ENCODE results near the gene KRTDAP. TPM values are rescaled to one million over a fixed set of nuclear protein-coding genes. Genes with fewer than 3 reads are reported as not detected.

The KRTDAP gene
- polyA plus RNA-seq, 1 donor (not counting 4 experiments of a cell fraction or from before 2014, with no cell fraction given) = 85.4 TPM

GRCh38 chr19:35516310-35516709, 26.0 kb upstream of the KRTDAP start:
- TF ChIP-seq CTCF (optimal IDR thresholded peaks at IDR 0.05 in 1 of 3, IDR thresholded peaks at IDR 0.05 in 1 of 3, conservative IDR thresholded peaks at IDR 0.05 in 1 of 3; ENCODE audit: extremely low read depth in 1 of 3, insufficient read depth in 2 of 3, low read length in 3 of 3) = no peak
- no peak for TF ChIP-seq EZH2 (IDR thresholded peaks at IDR 0.05; ENCODE audit: low read length)
- Histone ChIP-seq H3K36me3 (ENCODE audit: control insufficient read depth in 2 of 2, extremely low read depth in 1 of 2, insufficient read depth in 2 of 2, low read length in 2 of 2) (no peaks in the 10 kb centered on the region), H3K27ac (ENCODE audit: control insufficient read depth, insufficient read depth, low read length) (no peak overlapping the region), H3K9ac (ENCODE audit: control insufficient read depth, extremely low read depth, insufficient read depth, low read length) (no peak overlapping the region), H3K27me3 (ENCODE audit: control insufficient read depth, extremely low read depth, insufficient read depth, low read length) (peaks cover 5% of the 10 kb centered on the region), H3K79me2 (ENCODE audit: control insufficient read depth, insufficient read depth, low read length) (no peaks in the 10 kb centered on the region), H3K4me3 (ENCODE audit: control insufficient read depth in 2 of 3, extremely low read depth in 1 of 3, insufficient read depth in 2 of 3, low read depth in 1 of 3, low read length in 3 of 3) (no peak overlapping the region), H3K9me3 (ENCODE audit: control insufficient read depth, low read depth, low read length) (no peaks in the 10 kb centered on the region), H3K4me2 (ENCODE audit: control insufficient read depth, extremely low read depth, insufficient read depth, low read depth, low read length) (no peak overlapping the region), H3K9me1 (ENCODE audit: control insufficient read depth, extremely low read depth, insufficient read depth, low read length) (no peaks in the 10 kb centered on the region), H4K20me1 (ENCODE audit: control insufficient read depth, extremely low read depth, insufficient read depth, low read length) (no peaks in the 10 kb centered on the region), H3K4me1 (ENCODE audit: control insufficient read depth, extremely low read depth, insufficient read depth, low read length) (peaks cover 20% of the 10 kb centered on the region), H2AFZ (ENCODE audit: control insufficient read depth, low read length) (no peak overlapping the region)
- no peak for DNase-seq (ENCODE audit: low read depth, low spot score)
- FAIRE-seq = no peak
- dilution Hi-C loops (cut with MboI; ENCODE audit: extremely low pct_ligation_motif_present, low sequenced_read_pairs) = no loop called here

GRCh38 chr19:35514282-35514809, 24.1 kb upstream of the KRTDAP start:
- no peak overlapping the region for H3K4me2 ChIP-seq (ENCODE audit: control insufficient read depth, extremely low read depth, insufficient read depth, low read depth, low read length)
- DNase-seq (ENCODE audit: low read depth, low spot score) (no peak), FAIRE-seq (no peak)
- TF ChIP-seq CTCF (optimal IDR thresholded peaks at IDR 0.05 in 1 of 3, IDR thresholded peaks at IDR 0.05 in 1 of 3, conservative IDR thresholded peaks at IDR 0.05 in 1 of 3; ENCODE audit: extremely low read depth in 1 of 3, insufficient read depth in 2 of 3, low read length in 3 of 3) (no peak), EZH2 (IDR thresholded peaks at IDR 0.05; ENCODE audit: low read length) (no peak)
- H3K4me3 ChIP-seq (ENCODE audit: control insufficient read depth in 2 of 3, extremely low read depth in 1 of 3, insufficient read depth in 2 of 3, low read depth in 1 of 3, low read length in 3 of 3) = no peak overlapping the region
- no peaks in the 10 kb centered on the region for H3K36me3 ChIP-seq (ENCODE audit: control insufficient read depth in 2 of 2, extremely low read depth in 1 of 2, insufficient read depth in 2 of 2, low read length in 2 of 2)
- no peak overlapping the region for H3K9ac ChIP-seq (ENCODE audit: control insufficient read depth, extremely low read depth, insufficient read depth, low read length)
- no peaks in the 10 kb centered on the region for H4K20me1 ChIP-seq (ENCODE audit: control insufficient read depth, extremely low read depth, insufficient read depth, low read length)
- peaks cover 5% of the 10 kb centered on the region for H3K27me3 ChIP-seq (ENCODE audit: control insufficient read depth, extremely low read depth, insufficient read depth, low read length)
- dilution Hi-C loops (cut with MboI; ENCODE audit: extremely low pct_ligation_motif_present, low sequenced_read_pairs) = no loop called here
- no peaks in the 10 kb centered on the region for H3K9me1 ChIP-seq (ENCODE audit: control insufficient read depth, extremely low read depth, insufficient read depth, low read length)
- H3K9me3 ChIP-seq (ENCODE audit: control insufficient read depth, low read depth, low read length) = no peaks in the 10 kb centered on the region
- peaks cover 21% of the 10 kb centered on the region for H3K4me1 ChIP-seq (ENCODE audit: control insufficient read depth, extremely low read depth, insufficient read depth, low read length)
- H3K27ac ChIP-seq (ENCODE audit: control insufficient read depth, insufficient read depth, low read length) = no peak overlapping the region
- H2AFZ ChIP-seq (ENCODE audit: control insufficient read depth, low read length) = peak overlapping the region; percentile 12
- H3K79me2 ChIP-seq (ENCODE audit: control insufficient read depth, insufficient read depth, low read length) = peaks cover 3% of the 10 kb centered on the region

Data from keratinocyte (primary cell).